Rectal smooth muscle tissue (tissue), 1 donor: ENCODE data around the gene FMNL2.
A peak's percentile ranks its signal among the peaks of the same experiment; 100 is the strongest.

ENCODE experiments used
- H3K27ac ChIP-seq: one replicate; pipeline ENCODE4 v1.7.0; 2013; ENCODE audit warnings: low read depth, low read length, inconsistent platforms
- H3K27me3 ChIP-seq: one replicate; pipeline ENCODE4 v1.7.0; 2013; ENCODE audit warnings: low read length; ENCODE audit not compliant: control insufficient read depth, insufficient read depth
- H3K36me3 ChIP-seq: one replicate; pipeline ENCODE4 v1.7.0; 2013; ENCODE audit warnings: low read length; ENCODE audit not compliant: control insufficient read depth, insufficient read depth
- H3K4me1 ChIP-seq: one replicate; pipeline ENCODE4 v1.7.0; 2013; ENCODE audit warnings: low read length; ENCODE audit not compliant: control insufficient read depth, insufficient read depth
- H3K4me3 ChIP-seq: one replicate; pipeline ENCODE4 v1.7.0; 2013; ENCODE audit warnings: low read length
- H3K9ac ChIP-seq: one replicate; pipeline ENCODE4 v1.7.0; 2013; ENCODE audit warnings: low read length

The FMNL2 gene

DNA sequence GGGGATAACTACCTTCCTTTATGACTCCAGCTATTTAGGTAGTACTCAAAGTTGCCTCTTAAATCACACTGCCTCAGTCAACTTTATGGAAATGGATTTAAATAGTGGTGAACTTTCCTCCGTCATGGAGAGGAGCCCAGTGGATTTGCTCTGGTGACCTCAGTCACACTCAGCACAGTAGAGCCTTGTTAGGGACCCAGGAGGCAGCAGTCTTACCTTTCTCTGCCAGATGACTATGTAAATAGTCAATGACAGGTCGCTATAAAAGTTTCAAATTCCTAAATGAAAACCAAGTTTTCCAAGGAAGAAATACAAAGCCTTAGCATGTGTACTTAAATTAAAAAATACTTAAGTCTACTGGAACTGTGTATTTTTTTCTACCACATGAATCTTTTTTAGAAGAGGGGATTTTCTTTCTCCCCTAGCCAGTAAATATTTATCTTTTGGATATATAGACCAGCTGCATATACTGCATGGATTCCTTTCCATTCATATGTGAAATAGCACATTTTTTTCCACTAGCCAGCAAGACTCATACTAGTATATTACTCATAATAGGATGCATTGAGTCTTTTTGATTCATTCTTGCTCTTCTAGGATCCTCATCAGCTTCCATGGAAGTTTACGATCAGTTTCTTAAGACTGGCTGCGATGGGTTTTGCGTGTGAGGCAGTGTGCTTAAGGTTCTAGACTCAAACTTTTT is 147.1 kb downstream of the FMNL2 start:
- H3K4me3 ChIP-seq = no peak overlapping the region
- no peaks in the 10 kb centered on the region for H3K27me3 ChIP-seq
- H3K9ac ChIP-seq = no peak overlapping the region
- H3K36me3 ChIP-seq = no peaks in the 10 kb centered on the region
- peaks cover 15% of the 10 kb centered on the region for H3K4me1 ChIP-seq
- H3K27ac ChIP-seq = no peak overlapping the region

DNA sequence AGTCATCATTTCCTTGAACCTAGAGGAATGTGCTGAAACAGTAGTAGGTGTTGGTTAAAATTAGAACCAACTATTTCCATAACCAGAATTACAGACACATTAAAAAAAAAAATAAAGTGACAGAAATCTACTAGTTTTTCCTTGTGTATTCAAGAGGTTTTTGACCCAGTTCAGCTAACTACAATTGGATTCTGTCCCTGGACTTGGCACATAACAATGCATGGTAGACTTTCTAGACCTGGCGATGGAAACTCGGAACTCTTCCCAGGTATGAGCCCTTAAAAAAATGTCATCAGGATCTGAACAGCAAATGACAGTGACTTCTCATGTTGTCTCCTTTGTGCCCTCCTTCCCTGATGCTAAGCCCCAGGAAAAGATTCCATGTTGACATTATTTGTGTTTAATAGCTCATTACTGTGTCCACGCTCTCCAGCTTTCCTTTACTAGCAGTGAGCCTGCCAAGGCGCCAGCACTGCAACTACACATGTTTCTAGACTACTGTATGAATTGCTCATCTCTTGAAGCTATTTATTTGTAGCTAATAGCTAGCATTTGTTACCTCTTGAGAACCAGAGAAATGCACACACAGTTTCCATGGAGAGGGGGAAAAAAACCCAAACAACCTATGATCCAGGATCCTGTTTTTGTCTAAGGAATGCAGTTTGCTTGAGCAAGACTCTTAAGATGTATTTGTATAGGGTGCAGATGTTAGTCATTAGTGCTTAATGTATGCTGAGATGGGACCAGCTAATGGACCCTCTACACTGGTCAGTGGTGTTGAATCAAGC is 148.5 kb downstream of the FMNL2 start:
- H3K4me1 ChIP-seq = peaks cover 15% of the 10 kb centered on the region
- H3K9ac ChIP-seq = no peak overlapping the region
- no peaks in the 10 kb centered on the region for H3K36me3 ChIP-seq
- H3K4me3 ChIP-seq = no peak overlapping the region
- H3K27ac ChIP-seq = no peak overlapping the region
- H3K27me3 ChIP-seq = no peaks in the 10 kb centered on the region

DNA sequence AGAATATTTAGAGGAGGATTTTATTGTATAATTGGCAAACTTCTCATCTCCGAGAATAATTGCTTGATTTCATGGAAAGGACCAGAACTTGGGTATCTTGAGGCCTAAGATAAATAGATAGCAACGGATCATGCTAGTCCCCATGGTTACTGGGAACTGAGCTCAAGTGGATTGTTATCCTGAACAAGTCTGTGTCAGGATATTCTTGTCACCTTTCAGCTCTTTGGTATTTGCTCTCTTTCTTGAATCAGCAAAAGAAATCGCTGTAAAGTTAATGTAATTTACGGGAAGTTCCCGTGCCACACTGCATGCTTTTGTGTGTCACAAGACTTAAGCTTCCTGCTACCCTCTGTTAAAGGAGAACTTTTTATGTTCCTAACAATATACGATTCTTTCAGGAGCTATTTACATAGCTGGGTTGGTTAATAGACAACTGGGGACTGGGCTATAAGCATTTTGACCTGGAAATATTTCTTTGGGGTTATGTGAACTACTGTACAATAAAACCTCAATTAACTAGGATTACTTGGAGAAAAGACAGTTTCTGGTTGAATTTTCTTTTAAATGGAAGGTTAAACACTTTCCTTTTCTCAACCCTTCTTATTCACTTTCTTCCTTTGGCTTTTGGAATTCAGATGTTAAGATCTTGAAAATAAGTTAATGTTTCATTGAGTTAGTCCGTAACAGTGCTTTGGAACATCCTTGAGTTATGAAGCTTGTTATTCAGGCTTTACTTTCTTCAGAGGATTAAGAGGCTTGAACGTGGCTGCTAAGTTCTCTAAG is 151.2 kb downstream of the FMNL2 start:
- Histone ChIP-seq H3K9ac (no peak overlapping the region), H3K4me1 (peaks cover 23% of the 10 kb centered on the region), H3K4me3 (no peak overlapping the region), H3K27ac (peak overlapping the region; percentile 30), H3K36me3 (no peaks in the 10 kb centered on the region), H3K27me3 (no peaks in the 10 kb centered on the region)

DNA sequence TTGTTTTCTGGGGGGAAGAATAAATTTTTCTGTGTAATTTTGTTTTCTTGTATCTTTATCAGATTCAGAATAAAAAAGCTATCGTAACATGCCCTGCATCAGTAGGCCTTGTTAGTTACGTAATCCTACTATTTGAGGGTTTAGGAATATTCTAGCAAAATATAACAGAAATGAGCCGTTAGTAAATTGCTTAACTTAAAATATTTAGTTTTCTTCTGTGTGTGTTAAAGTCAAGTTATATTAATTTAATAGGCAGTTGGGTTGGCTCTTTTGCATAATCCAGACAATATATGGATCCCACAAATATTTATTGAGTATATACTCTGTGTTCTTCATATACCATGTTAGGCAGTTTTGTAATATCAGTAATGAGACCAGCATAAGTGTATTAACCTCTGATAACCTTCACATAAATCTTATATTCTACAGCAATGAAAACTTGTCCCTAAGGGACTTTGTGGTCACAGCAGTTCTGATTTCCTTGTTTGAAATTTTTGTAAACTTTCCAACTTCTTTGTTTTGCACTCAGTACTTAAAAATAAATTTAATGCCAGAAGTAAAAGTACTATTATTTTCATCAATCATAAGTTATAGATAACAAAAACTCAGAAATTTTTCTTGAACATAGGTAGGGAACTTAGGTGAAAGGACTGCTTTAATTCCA is 151.9 kb downstream of the FMNL2 start:
- H3K4me1 ChIP-seq = peaks cover 22% of the 10 kb centered on the region
- H3K4me3 ChIP-seq = no peak overlapping the region
- no peaks in the 10 kb centered on the region for H3K27me3 ChIP-seq
- H3K36me3 ChIP-seq = no peaks in the 10 kb centered on the region
- no peak overlapping the region for H3K9ac ChIP-seq
- H3K27ac ChIP-seq = no peak overlapping the region

DNA sequence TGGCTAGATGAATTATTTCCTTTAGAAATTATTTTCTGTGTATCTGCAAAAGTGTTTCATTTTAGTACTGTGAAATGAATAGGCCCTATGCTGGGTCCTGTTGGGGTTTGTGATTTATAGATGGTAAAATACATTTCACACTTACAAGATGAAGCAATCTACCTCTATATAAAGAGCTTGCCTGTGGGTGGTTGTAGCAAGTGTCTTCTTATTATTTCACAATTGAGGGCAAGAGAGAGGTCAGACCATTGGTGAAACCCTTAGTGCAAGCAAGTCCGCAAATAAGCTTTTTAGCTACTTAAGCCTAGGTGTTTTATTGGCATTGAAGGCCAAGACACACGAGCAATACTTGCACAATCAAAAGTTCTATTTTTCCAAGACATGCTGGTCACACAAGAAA is 153.1 kb downstream of the FMNL2 start:
- Histone ChIP-seq H3K36me3 (no peaks in the 10 kb centered on the region), H3K27me3 (no peaks in the 10 kb centered on the region), H3K4me3 (no peak overlapping the region), H3K9ac (no peak overlapping the region), H3K27ac (no peak overlapping the region), H3K4me1 (peaks cover 22% of the 10 kb centered on the region)

DNA sequence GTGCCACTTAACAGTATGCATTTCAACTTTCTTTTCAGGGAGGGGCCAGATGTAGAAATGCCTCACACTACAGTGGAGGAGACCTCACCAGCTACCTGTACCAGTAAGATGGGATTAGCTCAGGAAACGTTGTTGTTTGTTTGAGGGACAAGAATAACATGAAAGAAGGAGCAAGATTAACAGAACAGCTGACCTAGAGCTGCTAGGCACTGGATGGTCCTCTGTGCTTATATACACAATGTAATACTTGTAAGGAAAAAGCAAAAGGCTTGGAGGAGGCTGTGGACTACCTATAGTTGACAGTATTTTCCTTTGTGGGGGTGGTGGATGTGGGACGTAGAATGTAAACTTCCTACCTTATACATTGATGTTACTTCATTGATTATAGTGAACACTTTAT is 154.4 kb downstream of the FMNL2 start:
- Histone ChIP-seq H3K4me3 (no peak overlapping the region), H3K27me3 (no peaks in the 10 kb centered on the region), H3K27ac (no peak overlapping the region), H3K9ac (no peak overlapping the region), H3K36me3 (no peaks in the 10 kb centered on the region), H3K4me1 (peaks cover 19% of the 10 kb centered on the region)

DNA sequence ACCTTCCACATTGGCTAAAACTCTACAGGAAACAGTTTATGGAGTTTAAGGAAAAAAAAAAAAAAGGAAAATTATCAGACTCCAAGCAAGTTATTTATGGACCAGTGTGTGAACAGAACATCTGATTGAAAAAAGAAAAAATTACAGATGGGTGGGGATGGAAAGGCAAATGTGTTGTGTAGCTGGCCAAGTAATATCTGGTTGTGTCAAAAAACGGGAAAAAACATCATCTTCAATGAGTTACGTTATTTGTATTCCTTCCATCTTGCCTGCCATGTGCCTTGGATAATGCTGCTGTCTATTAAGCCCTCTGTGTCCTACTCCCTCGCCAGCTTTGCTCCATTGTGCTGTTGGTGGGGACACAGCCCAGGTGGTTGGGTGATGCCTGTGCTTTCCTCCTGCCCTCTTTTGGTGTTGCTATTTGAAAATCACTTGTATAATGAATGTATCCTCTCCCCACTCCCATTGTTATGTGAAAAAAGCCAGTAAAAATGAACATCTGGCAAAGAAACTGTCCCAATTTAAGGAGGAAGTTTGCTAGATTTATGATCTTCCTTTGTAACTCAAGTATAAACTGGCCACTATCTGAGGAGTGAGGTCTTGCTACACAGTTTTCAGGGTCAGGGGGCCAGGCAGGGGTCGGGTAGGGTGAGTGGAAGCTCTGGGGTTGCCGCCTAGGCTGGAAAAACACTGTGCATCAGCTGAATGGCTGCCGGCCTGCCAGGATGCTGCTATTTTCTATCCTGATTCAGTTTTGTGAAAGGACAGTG is 155.9 kb downstream of the FMNL2 start:
- no peak overlapping the region for H3K9ac ChIP-seq
- H3K27ac ChIP-seq = peak overlapping the region; percentile 71
- no peak overlapping the region for H3K4me3 ChIP-seq
- H3K36me3 ChIP-seq = no peaks in the 10 kb centered on the region
- no peaks in the 10 kb centered on the region for H3K27me3 ChIP-seq
- H3K4me1 ChIP-seq = peaks cover 18% of the 10 kb centered on the region

DNA sequence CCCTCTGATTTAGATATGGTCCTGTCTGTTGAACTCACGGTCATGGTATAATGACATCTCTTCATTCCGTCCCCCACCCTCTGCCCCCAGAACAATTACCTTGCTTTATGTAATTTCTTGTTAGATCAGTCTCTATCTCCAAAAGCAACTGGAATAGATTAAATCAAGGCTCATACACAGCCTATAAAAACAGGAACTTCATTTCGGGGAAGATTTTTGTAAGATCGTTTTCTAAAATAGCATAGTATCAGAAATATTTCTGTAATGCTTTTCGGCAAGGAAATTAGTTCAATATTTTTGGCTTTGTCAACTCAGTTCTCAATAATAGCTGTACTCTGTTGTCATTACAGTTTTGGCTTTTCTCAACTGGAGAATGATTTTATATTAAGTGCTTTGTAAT is 157.2 kb downstream of the FMNL2 start:
- H3K4me1 ChIP-seq = peaks cover 14% of the 10 kb centered on the region
- no peaks in the 10 kb centered on the region for H3K27me3 ChIP-seq
- H3K27ac ChIP-seq = peak overlapping the region; percentile 12
- H3K36me3 ChIP-seq = no peaks in the 10 kb centered on the region
- no peak overlapping the region for H3K4me3 ChIP-seq
- no peak overlapping the region for H3K9ac ChIP-seq

DNA sequence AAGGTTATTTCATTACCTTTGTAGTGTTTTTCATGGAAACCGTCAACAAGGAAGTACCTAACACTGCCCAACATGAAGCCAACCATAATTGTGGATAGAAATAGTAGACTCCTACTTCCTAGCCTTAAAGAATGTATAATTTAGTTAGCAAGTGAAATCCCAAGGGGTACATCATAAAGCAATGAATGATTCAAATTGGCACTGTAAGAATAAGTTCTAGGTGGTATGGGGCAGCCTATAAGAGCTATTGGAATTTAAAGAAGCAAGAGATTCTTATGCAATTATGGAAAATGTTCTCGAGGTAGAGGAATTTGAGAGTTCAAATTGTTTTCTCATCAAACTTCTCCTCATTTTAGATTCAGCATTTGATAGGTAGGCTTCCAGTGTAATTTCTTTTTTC is 157.9 kb downstream of the FMNL2 start:
- Histone ChIP-seq H3K4me3 (no peak overlapping the region), H3K9ac (no peak overlapping the region), H3K4me1 (peaks cover 14% of the 10 kb centered on the region), H3K36me3 (no peaks in the 10 kb centered on the region), H3K27me3 (no peaks in the 10 kb centered on the region), H3K27ac (no peak overlapping the region)

DNA sequence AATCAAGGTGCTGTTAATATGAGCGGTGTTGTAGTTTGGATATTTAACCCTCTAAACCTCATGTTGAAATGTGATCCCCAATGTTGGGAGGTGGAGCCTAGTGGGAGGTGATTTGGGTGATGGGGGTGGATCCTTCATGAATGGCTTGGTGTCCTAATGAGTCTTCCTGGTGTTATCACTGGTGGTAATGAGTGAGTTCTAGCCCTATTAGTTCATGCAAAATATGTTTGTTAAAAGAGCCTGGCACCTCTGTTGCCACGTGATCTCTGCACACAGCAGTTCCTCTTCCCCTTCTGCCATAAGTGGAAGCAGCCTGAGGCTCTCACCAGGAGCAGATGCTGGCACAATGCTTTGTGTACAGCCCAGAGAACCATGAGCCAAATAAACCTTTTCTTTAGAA is 158.4 kb downstream of the FMNL2 start:
- Histone ChIP-seq H3K4me1 (peaks cover 14% of the 10 kb centered on the region), H3K27me3 (no peaks in the 10 kb centered on the region), H3K9ac (no peak overlapping the region), H3K4me3 (no peak overlapping the region), H3K27ac (no peak overlapping the region), H3K36me3 (no peaks in the 10 kb centered on the region)

DNA sequence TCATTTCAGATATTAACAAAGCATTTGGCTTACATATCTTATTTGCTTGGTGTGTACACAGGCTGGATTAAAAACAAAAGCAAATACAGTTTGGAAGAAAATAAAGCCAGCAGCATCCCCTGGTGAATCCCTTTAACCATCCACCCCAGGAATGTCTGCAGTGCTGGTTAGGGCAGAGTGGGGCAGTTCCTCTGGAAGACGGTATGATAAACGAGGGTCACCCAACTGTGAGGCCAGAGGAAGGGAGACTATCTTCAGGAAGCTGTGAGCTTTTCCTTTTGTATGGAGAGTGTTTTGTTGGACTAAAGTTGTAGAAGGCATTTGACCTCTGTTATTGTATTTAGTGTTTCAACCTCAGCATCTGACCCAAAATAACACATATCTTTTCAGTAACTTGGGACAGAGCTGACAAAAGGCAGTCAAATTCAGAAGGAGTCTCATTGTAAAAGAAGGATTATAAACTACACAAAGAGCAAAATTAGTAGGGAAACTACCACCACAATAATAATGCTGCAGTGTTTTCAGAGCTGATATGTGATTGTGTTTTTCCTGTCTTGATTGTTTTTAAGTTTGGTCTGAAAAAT is 159.1 kb downstream of the FMNL2 start:
- H3K36me3 ChIP-seq = no peaks in the 10 kb centered on the region
- no peak overlapping the region for H3K9ac ChIP-seq

More for the DNA sequence above, 159.1 kb downstream of the FMNL2 start:
- Histone ChIP-seq H3K27me3 (no peaks in the 10 kb centered on the region), H3K4me1 (peaks cover 14% of the 10 kb centered on the region), H3K27ac (no peak overlapping the region), H3K4me3 (no peak overlapping the region)
